A549 (cell line): ENCODE measurements around the gene KDM4B. TPM values are rescaled to one million over a fixed set of nuclear protein-coding genes. Genes with fewer than 3 reads are reported as not detected.

Experiments used
- ATAC-seq, 2 experiments: fragments of 200-7000 bp in 1 of 2; fragments of >200 bp in 1 of 2; cut with Nextera tagmentation in 1 of 2; cut with Tn5 transposase in 1 of 2; 3 replicates each; pipeline versions ENCODE4 v1.8.0 to v1.9.1; 2018 to 2020; ENCODE audit warnings: mild to moderate bottlenecking in 1 of 2, moderate library complexity in 1 of 2
- CTCF ChIA-PET: fragments of 300-600 bp; sonication (Branson Sonifier 250); formaldehyde crosslinking; extraction: SDS; loops from one replicate; lab custom pipeline; 2021; ENCODE audit warnings: antibody characterized with exemption, inconsistent platforms; lab: Yijun Ruan, JAX
- POLR2A ChIA-PET: fragments of 350-600 bp; formaldehyde crosslinking; extraction: SDS; loops from one replicate; lab custom pipeline; 2021; ENCODE audit warnings: antibody characterized with exemption, inconsistent platforms; lab: Yijun Ruan, JAX
- DNase-seq, 2 experiments: peaks; one replicate each; pipeline versions ENCODE4 v3.0.0 to v3.0.0-alpha.2; 2011 to 2016; ENCODE audit warnings: low read depth in 1 of 2, low spot score in 1 of 2
- FAIRE-seq: peaks from 2 replicates; lab custom pipeline; 2011; peaks lifted over from hg19 to GRCh38; lab: Jason Lieb, UNC
- H3K27ac ChIP-seq, 2 experiments: fragments of >200 bp; sonication (Bioruptor Twin); formaldehyde crosslinking; 3 replicates each; pipeline ENCODE4 v1.5.1; 2016 to 2017
- H3K4me1 ChIP-seq: fragments of >200 bp; sonication (Bioruptor Twin); formaldehyde crosslinking; 3 replicates; pipeline ENCODE4 v1.6.1; 2016
- H3K4me2 ChIP-seq: fragments of >200 bp; sonication (Bioruptor Twin); formaldehyde crosslinking; 3 replicates; pipeline ENCODE4 v1.6.1; 2016
- H3K4me3 ChIP-seq: fragments of >200 bp; sonication (Bioruptor Twin); formaldehyde crosslinking; 3 replicates; pipeline ENCODE4 v1.5.1; 2016
- H3K9me3 ChIP-seq: fragments of >200 bp; sonication (Bioruptor Twin); formaldehyde crosslinking; 3 replicates; pipeline ENCODE4 v1.6.1; 2016
- ATOH8 ChIP-seq: fragments of 250-450 bp; sonication (Bioruptor Pico); IDR thresholded peaks from 2 replicates; pipeline ENCODE4 v1.5.0; 2020; ENCODE audit warnings: low read depth, mild to moderate bottlenecking, moderate library complexity
- BCL3 ChIP-seq: fragments of >200 bp; sonication (Bioruptor Twin); formaldehyde crosslinking; IDR thresholded peaks from 3 replicates; pipeline ENCODE4 v1.6.1; 2016
- BHLHE40 ChIP-seq: IDR thresholded peaks from 2 replicates; pipeline ENCODE4 v1.6.1; 2012; ENCODE audit warnings: low read depth, low read length, inconsistent platforms
- CEBPB ChIP-seq, 2 experiments: fragments of >200 bp in 1 of 2; sonication (Bioruptor Twin) in 1 of 2; formaldehyde crosslinking in 1 of 2; IDR thresholded peaks; 2 replicates each; pipeline ENCODE4 v1.6.1; 2012 to 2016
- CHD2 ChIP-seq: fragments of 150-350 bp; IDR thresholded peaks from 2 replicates; pipeline ENCODE4 v1.6.1; 2014; ENCODE audit warnings: low read length; ENCODE audit not compliant: partially characterized antibody
- CHD4 ChIP-seq: fragments of 200-600 bp; sonication (generic); IDR thresholded peaks from 2 replicates; pipeline ENCODE4 v1.6.1; 2016; ENCODE audit warnings: antibody characterized with exemption, mild to moderate bottlenecking, borderline replicate concordance
- E2F6 ChIP-seq: IDR thresholded peaks from 2 replicates; pipeline ENCODE4 v1.6.1; 2012; ENCODE audit warnings: low read depth, borderline replicate concordance
- EHMT2 ChIP-seq: fragments of 200-600 bp; sonication (generic); IDR thresholded peaks from 2 replicates; pipeline ENCODE4 v1.6.1; 2016; ENCODE audit warnings: antibody characterized with exemption, low read depth, mild to moderate bottlenecking, moderate library complexity
- ELK1 ChIP-seq: fragments of 150-350 bp; IDR thresholded peaks from 2 replicates; pipeline ENCODE4 v1.6.1; 2014; ENCODE audit warnings: low read depth, mild to moderate bottlenecking, low read length
- ESRRA ChIP-seq: fragments of 150-350 bp; IDR thresholded peaks from 2 replicates; pipeline ENCODE4 v1.6.1; 2014; ENCODE audit warnings: mild to moderate bottlenecking, low read length, borderline replicate concordance
- HEYL ChIP-seq: fragments of 250-450 bp; sonication (Bioruptor Pico); IDR thresholded peaks from 2 replicates; pipeline ENCODE4 v1.8.0; 2021; ENCODE audit warnings: mild to moderate bottlenecking, moderate library complexity
- HMGXB4 ChIP-seq: fragments of 250-450 bp; sonication (Bioruptor Pico); IDR thresholded peaks from 2 replicates; pipeline ENCODE4 v1.5.0; 2021; ENCODE audit warnings: mild to moderate bottlenecking, moderate library complexity, borderline replicate concordance
- KDM5A ChIP-seq: fragments of 200-600 bp; sonication (generic); IDR thresholded peaks from 2 replicates; pipeline ENCODE4 v1.6.1; 2016; ENCODE audit warnings: antibody characterized with exemption, mild to moderate bottlenecking
- PHF8 ChIP-seq: fragments of 200-600 bp; sonication (generic); IDR thresholded peaks from 2 replicates; pipeline ENCODE4 v1.6.1; 2016; ENCODE audit warnings: low read depth, mild to moderate bottlenecking, antibody characterized with exemption, moderate library complexity, borderline replicate concordance
- POLR2A ChIP-seq: IDR thresholded peaks from 2 replicates; pipeline ENCODE4 v1.6.1; 2012; ENCODE audit warnings: mild to moderate bottlenecking, low read length
- RAD21 ChIP-seq, 2 experiments: fragments of >200 bp in 1 of 2; sonication (Bioruptor Twin) in 1 of 2; formaldehyde crosslinking in 1 of 2; IDR thresholded peaks in 1 of 2; conservative IDR thresholded peaks in 1 of 2; 2 replicates in 1 of 2; 3 replicates in 1 of 2; pipeline ENCODE4 v1.6.1; 2012 to 2018; ENCODE audit warnings: inconsistent platforms in 1 of 2
- RARB ChIP-seq: fragments of 250-450 bp; sonication (Bioruptor Pico); IDR thresholded peaks from 2 replicates; pipeline ENCODE4 v1.8.0; 2021; ENCODE audit warnings: mild to moderate bottlenecking, moderate library complexity
- REST ChIP-seq: fragments of 200-600 bp; sonication (generic); IDR thresholded peaks from 2 replicates; pipeline ENCODE4 v1.6.1; 2016; ENCODE audit warnings: antibody characterized with exemption, mild to moderate bottlenecking, moderate library complexity
- RNF2 ChIP-seq: fragments of 200-600 bp; sonication (generic); IDR thresholded peaks from 2 replicates; pipeline ENCODE4 v1.6.1; 2016; ENCODE audit warnings: low read depth, mild to moderate bottlenecking, antibody characterized with exemption, moderate library complexity, borderline replicate concordance
- SMC3 ChIP-seq: fragments of >200 bp; sonication (Bioruptor Twin); formaldehyde crosslinking; IDR thresholded peaks from 3 replicates; pipeline ENCODE4 v1.6.1; 2018; ENCODE audit warnings: inconsistent platforms
- TFCP2L1 ChIP-seq: fragments of 250-450 bp; sonication (Bioruptor Pico); IDR thresholded peaks from 2 replicates; pipeline ENCODE4 v1.5.0; 2021; ENCODE audit warnings: mild to moderate bottlenecking
- TP53 ChIP-seq: fragments of 250-450 bp; sonication (Bioruptor Pico); IDR thresholded peaks from 2 replicates; pipeline ENCODE4 v1.5.0; 2021; ENCODE audit warnings: mild to moderate bottlenecking, moderate library complexity
- ZC3H11A ChIP-seq: fragments of 450-650 bp; IDR thresholded peaks from 2 replicates; pipeline ENCODE4 v1.6.1; 2014; ENCODE audit warnings: antibody characterized with exemption, mild to moderate bottlenecking
- WGBS: methylation state at CpG from one replicate; pipeline ENCODE4 v1.1.6; 2017; ENCODE audit errors: missing lambda C conversion rate; 5-methylcytosine and 5-hydroxymethylcytosine counted together
- polyA plus RNA-seq, 4 experiments: library from polyadenylated mRNA; depleted of rRNA in 3 of 4; stranded (reverse); fragments of >200 nt; fragmentation: RNase III in 1 of 4; extraction: RNeasy Plus Mini Kit Qiagen cat#74134 plus additional on column Dnase treatment in 1 of 4; gene quantifications; 2 replicates in 3 of 4; 3 replicates in 1 of 4; pipeline ENCODE4 v1.2.3, GENCODE V29; 2011 to 2017

Gene KDM4B
- polyA plus RNA-seq, 2 of the 4 experiments (the other 2 are of a cell fraction), result 3.0 to 4.6 TPM

- no peak overlapping the region for H3K4me2 ChIP-seq
- POLR2A ChIA-PET, result no interaction called here
- H3K4me3 ChIP-seq, result no peak overlapping the region
- FAIRE-seq (no peak), DNase-seq (no peak), ATAC-seq (no peak)
- peaks cover 1% of the 10 kb centered on the region; the same call in 2 of the 3 replicates for H3K4me1 ChIP-seq
- H3K27ac ChIP-seq, result no peak overlapping the region
- 96% methylated on average over 18 of the region's 23 CpGs for WGBS
- TF ChIP-seq BHLHE40 (no peak), BCL3 (no peak), RARB (no peak), E2F6 (no peak), TP53 (CRISPR knock-in tag) (no peak), TFCP2L1 (CRISPR knock-in tag) (no peak), ELK1 (no peak), CHD4 (no peak), RAD21 (conservative IDR thresholded peaks at IDR 0.05 in 1 of 2, IDR thresholded peaks at IDR 0.05 in 1 of 2) (no peak), RNF2 (no peak), CHD2 (no peak), ZC3H11A (no peak), EHMT2 (no peak)
- CTCF ChIA-PET, result interaction anchor here (1.2 kb wide), 1 partner anchor 72 kb away, joined by 3 read pairs; no protein-coding TSS in a partner anchor
- no peaks in the 10 kb centered on the region for H3K9me3 ChIP-seq
Measured at GRCh38 chr19:4983346-4984105, 14.6 kb downstream of the KDM4B start.

- Histone ChIP-seq H3K9me3 (no peaks in the 10 kb centered on the region), H3K4me1 (peaks cover 5% of the 10 kb centered on the region; the same call in 1 of the 3 replicates), H3K27ac (no peak overlapping the region), H3K4me3 (no peak overlapping the region), H3K4me2 (no peak overlapping the region)
- TF ChIP-seq POLR2A (no peak), ATOH8 (CRISPR knock-in tag) (no peak), ESRRA (no peak)
- ATAC-seq (no peak), FAIRE-seq (no peak), DNase-seq (no peak)
- ChIA-PET POLR2A (no interaction called here), CTCF (no interaction called here)
- 96% methylated on average over 4 of the region's 7 CpGs for WGBS
Measured at GRCh38 chr19:4984106-4984380, 15.1 kb downstream of the KDM4B start.

GRCh38 chr19:4984438-4984990 lies 15.6 kb downstream of the KDM4B start:
- DNase-seq (no peak), FAIRE-seq (no peak), ATAC-seq (no peak)
- H3K4me3 ChIP-seq, result no peak overlapping the region
- peaks cover 5% of the 10 kb centered on the region; the same call in 1 of the 3 replicates for H3K4me1 ChIP-seq
- no peak overlapping the region for H3K27ac ChIP-seq
- POLR2A ChIA-PET, result no interaction called here
- no peaks in the 10 kb centered on the region for H3K9me3 ChIP-seq
- 80% methylated on average over 12 of the region's 18 CpGs for WGBS
- CTCF ChIA-PET, result interaction anchor here (1.9 kb wide), 1 partner anchor 12 kb away, joined by 10 read pairs; no protein-coding TSS in a partner anchor
- H3K4me2 ChIP-seq, result no peak overlapping the region
- TF ChIP-seq TP53 (CRISPR knock-in tag), result no peak
- TF ChIP-seq PHF8, result no peak
- TF ChIP-seq RAD21 (conservative IDR thresholded peaks at IDR 0.05 in 1 of 2, IDR thresholded peaks at IDR 0.05 in 1 of 2), result no peak
- TF ChIP-seq KDM5A, result no peak
- no peak for TF ChIP-seq CEBPB (IDR thresholded peaks at IDR 0.05)
- TF ChIP-seq EHMT2, result no peak
- no peak for TF ChIP-seq REST
- TF ChIP-seq HEYL, result no peak
- TF ChIP-seq HMGXB4 (CRISPR knock-in tag), result no peak
- TF ChIP-seq SMC3, result no peak
- TF ChIP-seq CHD4, result no peak
